Measurements from ENCODE around the gene P4HA3. TPM values are rescaled to one million over a fixed set of nuclear protein-coding genes. Genes with fewer than 3 reads are reported as not detected.

The P4HA3 gene
- total RNA-seq, 1 experiment from 2014 or later: 0.13 TPM

DNA sequence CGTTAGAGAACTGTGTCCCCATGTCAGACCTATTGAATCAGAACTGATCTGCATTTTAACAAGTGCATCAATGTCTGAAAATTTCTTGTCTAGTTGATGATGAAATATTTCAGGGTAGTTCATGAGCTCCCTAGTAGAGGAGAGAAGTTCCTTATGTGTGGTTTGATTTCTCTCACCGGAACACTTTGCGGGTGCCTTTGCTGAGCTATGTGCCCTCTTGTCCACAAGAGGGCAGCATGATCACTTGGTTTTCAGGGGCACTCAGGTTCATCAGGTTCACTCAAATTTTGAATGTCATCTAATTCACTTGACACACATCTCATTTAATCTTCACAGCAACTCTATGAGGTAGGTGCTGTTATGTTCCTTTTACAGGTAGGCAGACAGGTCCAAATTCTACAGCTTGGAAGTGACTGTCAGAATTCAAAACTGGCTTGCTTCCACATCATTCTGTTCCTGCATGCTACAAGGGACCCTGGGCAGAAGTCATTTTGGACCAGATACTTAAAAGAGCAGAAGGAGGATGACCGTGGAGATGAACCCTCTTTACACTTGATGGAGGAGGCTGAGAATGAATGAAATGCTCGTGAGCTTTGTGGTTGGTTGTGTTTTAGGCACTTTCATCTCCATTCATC, 55.6 kb downstream of the P4HA3 start:
- ChIA-PET CTCF (interaction anchor here (0.6 to 4.4 kb wide), 41 partner anchors 9 to 743 kb away, joined by 3 to 80 read pairs (median 4); partner anchors contain the start of genes C2CD3, PGM2L1 and PPME1), POLR2A (no interaction called here)
- peak; percentile 84 for TF ChIP-seq CTCF (IDR thresholded peaks at IDR 0.05)
- TF ChIP-seq ATF6 (CRISPR knock-in tag; IDR thresholded peaks at IDR 0.05): no peak
- Mint-ChIP-seq H3K27ac (no peak overlapping the region), H3K36me3 (peaks cover 6% of the 10 kb centered on the region), H3K4me1 (no peaks in the 10 kb centered on the region), H3K4me3 (no peak overlapping the region), H3K27me3 (ENCODE audit: low read depth) (peaks cover 7% of the 10 kb centered on the region), H3K9me3 (peaks cover 2% of the 10 kb centered on the region)
- ATAC-seq (peak; percentile 63), DNase-seq (ENCODE audit: low spot score) (peak; percentile 50)

GRCh38 chr11:74253361-74253760, 58.1 kb downstream of the P4HA3 start:
- Mint-ChIP-seq H3K4me1 (peaks cover 12% of the 10 kb centered on the region), H3K27me3 (ENCODE audit: low read depth) (peaks cover 29% of the 10 kb centered on the region), H3K36me3 (peaks cover 18% of the 10 kb centered on the region), H3K9me3 (no peaks in the 10 kb centered on the region), H3K4me3 (no peak overlapping the region), H3K27ac (no peak overlapping the region)
- ChIA-PET POLR2A (no interaction called here), CTCF (interaction anchor here (4.4 kb wide), 1 partner anchor 198 kb away, joined by 80 read pairs; no protein-coding TSS in a partner anchor)
- no peak for ATAC-seq
- no peak for DNase-seq (ENCODE audit: low spot score)
- TF ChIP-seq KAT7 (CRISPR knock-in tag; IDR thresholded peaks at IDR 0.05; ENCODE audit: borderline replicate concordance) (no peak), ZBTB21 (CRISPR knock-in tag; IDR thresholded peaks at IDR 0.05; ENCODE audit: borderline replicate concordance) (no peak), E2F1 (CRISPR knock-in tag; IDR thresholded peaks at IDR 0.05) (no peak), CREB1 (CRISPR knock-in tag; IDR thresholded peaks at IDR 0.05) (no peak), PRDM15 (CRISPR knock-in tag; IDR thresholded peaks at IDR 0.05) (no peak), SP1 (CRISPR knock-in tag; conservative IDR thresholded peaks at IDR 0.05) (no peak), FOXK1 (CRISPR knock-in tag; IDR thresholded peaks at IDR 0.05) (no peak), SMAD4 (CRISPR knock-in tag; IDR thresholded peaks at IDR 0.05) (no peak)
- TF ChIP-seq, protein P1, sequence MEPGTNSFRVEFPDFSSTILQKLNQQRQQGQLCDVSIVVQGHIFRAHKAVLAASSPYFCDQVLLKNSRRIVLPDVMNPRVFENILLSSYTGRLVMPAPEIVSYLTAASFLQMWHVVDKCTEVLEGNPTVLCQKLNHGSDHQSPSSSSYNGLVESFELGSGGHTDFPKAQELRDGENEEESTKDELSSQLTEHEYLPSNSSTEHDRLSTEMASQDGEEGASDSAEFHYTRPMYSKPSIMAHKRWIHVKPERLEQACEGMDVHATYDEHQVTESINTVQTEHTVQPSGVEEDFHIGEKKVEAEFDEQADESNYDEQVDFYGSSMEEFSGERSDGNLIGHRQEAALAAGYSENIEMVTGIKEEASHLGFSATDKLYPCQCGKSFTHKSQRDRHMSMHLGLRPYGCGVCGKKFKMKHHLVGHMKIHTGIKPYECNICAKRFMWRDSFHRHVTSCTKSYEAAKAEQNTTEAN (CRISPR knock-in tag; IDR thresholded peaks at IDR 0.05): no peak
- TF ChIP-seq, protein P2, sequence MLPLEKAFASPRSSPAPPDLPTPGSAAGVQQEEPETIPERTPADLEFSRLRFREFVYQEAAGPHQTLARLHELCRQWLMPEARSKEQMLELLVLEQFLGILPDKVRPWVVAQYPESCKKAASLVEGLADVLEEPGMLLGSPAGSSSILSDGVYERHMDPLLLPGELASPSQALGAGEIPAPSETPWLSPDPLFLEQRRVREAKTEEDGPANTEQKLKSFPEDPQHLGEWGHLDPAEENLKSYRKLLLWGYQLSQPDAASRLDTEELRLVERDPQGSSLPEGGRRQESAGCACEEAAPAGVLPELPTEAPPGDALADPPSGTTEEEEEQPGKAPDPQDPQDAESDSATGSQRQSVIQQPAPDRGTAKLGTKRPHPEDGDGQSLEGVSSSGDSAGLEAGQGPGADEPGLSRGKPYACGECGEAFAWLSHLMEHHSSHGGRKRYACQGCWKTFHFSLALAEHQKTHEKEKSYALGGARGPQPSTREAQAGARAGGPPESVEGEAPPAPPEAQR (CRISPR knock-in tag; IDR thresholded peaks at IDR 0.05): no peak
- TF ChIP-seq, protein P3, sequence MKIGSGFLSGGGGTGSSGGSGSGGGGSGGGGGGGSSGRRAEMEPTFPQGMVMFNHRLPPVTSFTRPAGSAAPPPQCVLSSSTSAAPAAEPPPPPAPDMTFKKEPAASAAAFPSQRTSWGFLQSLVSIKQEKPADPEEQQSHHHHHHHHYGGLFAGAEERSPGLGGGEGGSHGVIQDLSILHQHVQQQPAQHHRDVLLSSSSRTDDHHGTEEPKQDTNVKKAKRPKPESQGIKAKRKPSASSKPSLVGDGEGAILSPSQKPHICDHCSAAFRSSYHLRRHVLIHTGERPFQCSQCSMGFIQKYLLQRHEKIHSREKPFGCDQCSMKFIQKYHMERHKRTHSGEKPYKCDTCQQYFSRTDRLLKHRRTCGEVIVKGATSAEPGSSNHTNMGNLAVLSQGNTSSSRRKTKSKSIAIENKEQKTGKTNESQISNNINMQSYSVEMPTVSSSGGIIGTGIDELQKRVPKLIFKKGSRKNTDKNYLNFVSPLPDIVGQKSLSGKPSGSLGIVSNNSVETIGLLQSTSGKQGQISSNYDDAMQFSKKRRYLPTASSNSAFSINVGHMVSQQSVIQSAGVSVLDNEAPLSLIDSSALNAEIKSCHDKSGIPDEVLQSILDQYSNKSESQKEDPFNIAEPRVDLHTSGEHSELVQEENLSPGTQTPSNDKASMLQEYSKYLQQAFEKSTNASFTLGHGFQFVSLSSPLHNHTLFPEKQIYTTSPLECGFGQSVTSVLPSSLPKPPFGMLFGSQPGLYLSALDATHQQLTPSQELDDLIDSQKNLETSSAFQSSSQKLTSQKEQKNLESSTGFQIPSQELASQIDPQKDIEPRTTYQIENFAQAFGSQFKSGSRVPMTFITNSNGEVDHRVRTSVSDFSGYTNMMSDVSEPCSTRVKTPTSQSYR (CRISPR knock-in tag; IDR thresholded peaks at IDR 0.05): no peak
- TF ChIP-seq, protein P4, sequence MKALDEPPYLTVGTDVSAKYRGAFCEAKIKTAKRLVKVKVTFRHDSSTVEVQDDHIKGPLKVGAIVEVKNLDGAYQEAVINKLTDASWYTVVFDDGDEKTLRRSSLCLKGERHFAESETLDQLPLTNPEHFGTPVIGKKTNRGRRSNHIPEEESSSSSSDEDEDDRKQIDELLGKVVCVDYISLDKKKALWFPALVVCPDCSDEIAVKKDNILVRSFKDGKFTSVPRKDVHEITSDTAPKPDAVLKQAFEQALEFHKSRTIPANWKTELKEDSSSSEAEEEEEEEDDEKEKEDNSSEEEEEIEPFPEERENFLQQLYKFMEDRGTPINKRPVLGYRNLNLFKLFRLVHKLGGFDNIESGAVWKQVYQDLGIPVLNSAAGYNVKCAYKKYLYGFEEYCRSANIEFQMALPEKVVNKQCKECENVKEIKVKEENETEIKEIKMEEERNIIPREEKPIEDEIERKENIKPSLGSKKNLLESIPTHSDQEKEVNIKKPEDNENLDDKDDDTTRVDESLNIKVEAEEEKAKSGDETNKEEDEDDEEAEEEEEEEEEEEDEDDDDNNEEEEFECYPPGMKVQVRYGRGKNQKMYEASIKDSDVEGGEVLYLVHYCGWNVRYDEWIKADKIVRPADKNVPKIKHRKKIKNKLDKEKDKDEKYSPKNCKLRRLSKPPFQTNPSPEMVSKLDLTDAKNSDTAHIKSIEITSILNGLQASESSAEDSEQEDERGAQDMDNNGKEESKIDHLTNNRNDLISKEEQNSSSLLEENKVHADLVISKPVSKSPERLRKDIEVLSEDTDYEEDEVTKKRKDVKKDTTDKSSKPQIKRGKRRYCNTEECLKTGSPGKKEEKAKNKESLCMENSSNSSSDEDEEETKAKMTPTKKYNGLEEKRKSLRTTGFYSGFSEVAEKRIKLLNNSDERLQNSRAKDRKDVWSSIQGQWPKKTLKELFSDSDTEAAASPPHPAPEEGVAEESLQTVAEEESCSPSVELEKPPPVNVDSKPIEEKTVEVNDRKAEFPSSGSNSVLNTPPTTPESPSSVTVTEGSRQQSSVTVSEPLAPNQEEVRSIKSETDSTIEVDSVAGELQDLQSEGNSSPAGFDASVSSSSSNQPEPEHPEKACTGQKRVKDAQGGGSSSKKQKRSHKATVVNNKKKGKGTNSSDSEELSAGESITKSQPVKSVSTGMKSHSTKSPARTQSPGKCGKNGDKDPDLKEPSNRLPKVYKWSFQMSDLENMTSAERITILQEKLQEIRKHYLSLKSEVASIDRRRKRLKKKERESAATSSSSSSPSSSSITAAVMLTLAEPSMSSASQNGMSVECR (CRISPR knock-in tag; IDR thresholded peaks at IDR 0.05; ENCODE audit: borderline replicate concordance): no peak
